HepG2 (cell line): ENCODE data around the gene DDRGK1. TPM values are rescaled to one million over a fixed set of nuclear protein-coding genes. Genes with fewer than 3 reads are reported as not detected.

Experiments used
- ASH2L ChIP-seq: fragments of 300-600, 200-600 bp; sonication (generic); IDR thresholded peaks from 2 replicates; pipeline ENCODE4 v1.7.0; 2017; ENCODE audit warnings: low read depth, mild to moderate bottlenecking, moderate library complexity, mixed read lengths, low read length; ENCODE audit not compliant: insufficient read length
- CCAR2 ChIP-seq: fragments of 200-400 bp; formaldehyde crosslinking; optimal IDR thresholded peaks from 2 replicates; pipeline ENCODE3; 2018; ENCODE audit warnings: low read depth, mild to moderate bottlenecking, low read length, moderate library complexity
- HINFP ChIP-seq: sonication (generic); formaldehyde crosslinking; IDR thresholded peaks from 2 replicates; pipeline ENCODE4 v1.4.0; 2020; ENCODE audit warnings: low read depth, mild to moderate bottlenecking, missing genetic modification reagents
- MBD4 ChIP-seq: IDR thresholded peaks from 2 replicates; pipeline ENCODE4 v1.6.1; 2012; ENCODE audit warnings: low read length, inconsistent platforms, borderline replicate concordance
- MYC ChIP-seq: sonication (generic); formaldehyde crosslinking; IDR thresholded peaks from 2 replicates; pipeline ENCODE4 v1.9.0; 2021; ENCODE audit warnings: missing genetic modification reagents, borderline replicate concordance
- PHF20 ChIP-seq: sonication (generic); formaldehyde crosslinking; IDR thresholded peaks from 2 replicates; pipeline ENCODE4 v1.5.0; 2020; ENCODE audit warnings: mild to moderate bottlenecking, missing genetic modification reagents
- PPARG ChIP-seq: conservative IDR thresholded peaks from 2 replicates; pipeline ENCODE4 v1.6.1; 2016; ENCODE audit warnings: missing biosample characterization, missing genetic modification reagents
- ZMYM4 ChIP-seq: sonication (generic); formaldehyde crosslinking; IDR thresholded peaks from 2 replicates; pipeline ENCODE4 v1.8.1; 2023; ENCODE audit warnings: mild to moderate bottlenecking, missing genetic modification reagents
- ZNF280B ChIP-seq: sonication (generic); formaldehyde crosslinking; IDR thresholded peaks from 2 replicates; pipeline ENCODE4 v1.5.0; 2020; ENCODE audit warnings: missing genetic modification reagents, mild to moderate bottlenecking, borderline replicate concordance
- ZZZ3 ChIP-seq: sonication (generic); formaldehyde crosslinking; IDR thresholded peaks from 2 replicates; pipeline ENCODE4 v1.4.0; 2020; ENCODE audit warnings: missing genetic modification reagents, mild to moderate bottlenecking, borderline replicate concordance
- polyA plus RNA-seq, 8 experiments: library from polyadenylated mRNA; depleted of rRNA in 3 of 8; stranded (reverse) in 7 of 8; unstranded in 1 of 8; fragments of >200 nt; fragmentation: Illumina TruSeq in 4 of 8; extraction: Trizol in 4 of 8; gene quantifications; 2 replicates each; pipeline versions ENCODE4 v1.2.1 to v1.2.3, GENCODE V29; 2011 to 2016; ENCODE audit warnings: low read depth in 4 of 8, missing spikeins in 1 of 8, mixed read lengths in 1 of 8; ENCODE audit not compliant: insufficient read depth in 1 of 8
- total RNA-seq, 5 experiments: library from RNA; depleted of rRNA; stranded (reverse); fragments of >200 nt; fragmentation: Illumina TruSeq; extraction: Trizol; gene quantifications; 2 replicates each; pipeline ENCODE4 v1.2.3, GENCODE V29; 2016; ENCODE audit warnings: low read depth in 1 of 5
- TF ChIP-seq, protein P1 (sequence below), 2 experiments: fragments of 450-650 bp in 1 of 2; sonication (generic) in 1 of 2; formaldehyde crosslinking in 1 of 2; IDR thresholded peaks; 2 replicates each; pipeline versions ENCODE4 v1.6.1 to v1.8.0; 2016 to 2022; ENCODE audit warnings: antibody characterized with exemption in 1 of 2, mild to moderate bottlenecking in 1 of 2, missing genetic modification reagents in 1 of 2

Gene DDRGK1
- total and polyA plus RNA-seq, 2 of the 13 experiments (the other 11 are each of a cell fraction or from before 2014, with no cell fraction given): 96.7 to 149 TPM

- TF ChIP-seq ZNF280B (CRISPR knock-in tag) (0 out of 2 replicates have a peak, but pooled peaks have one; percentile 8), MBD4 (no peak), ZMYM4 (CRISPR knock-in tag) (peak; percentile 35; the same call in 1 of the 2 replicates), MYC (CRISPR knock-in tag) (0 out of 2 replicates have a peak, but pooled peaks have one; percentile 39), CCAR2 (no peak), ASH2L (no peak), PHF20 (CRISPR knock-in tag) (no peak), PPARG (CRISPR knock-in tag) (no peak), ZZZ3 (CRISPR knock-in tag) (no peak), HINFP (CRISPR knock-in tag) (no peak)
- TF ChIP-seq, protein P1, sequence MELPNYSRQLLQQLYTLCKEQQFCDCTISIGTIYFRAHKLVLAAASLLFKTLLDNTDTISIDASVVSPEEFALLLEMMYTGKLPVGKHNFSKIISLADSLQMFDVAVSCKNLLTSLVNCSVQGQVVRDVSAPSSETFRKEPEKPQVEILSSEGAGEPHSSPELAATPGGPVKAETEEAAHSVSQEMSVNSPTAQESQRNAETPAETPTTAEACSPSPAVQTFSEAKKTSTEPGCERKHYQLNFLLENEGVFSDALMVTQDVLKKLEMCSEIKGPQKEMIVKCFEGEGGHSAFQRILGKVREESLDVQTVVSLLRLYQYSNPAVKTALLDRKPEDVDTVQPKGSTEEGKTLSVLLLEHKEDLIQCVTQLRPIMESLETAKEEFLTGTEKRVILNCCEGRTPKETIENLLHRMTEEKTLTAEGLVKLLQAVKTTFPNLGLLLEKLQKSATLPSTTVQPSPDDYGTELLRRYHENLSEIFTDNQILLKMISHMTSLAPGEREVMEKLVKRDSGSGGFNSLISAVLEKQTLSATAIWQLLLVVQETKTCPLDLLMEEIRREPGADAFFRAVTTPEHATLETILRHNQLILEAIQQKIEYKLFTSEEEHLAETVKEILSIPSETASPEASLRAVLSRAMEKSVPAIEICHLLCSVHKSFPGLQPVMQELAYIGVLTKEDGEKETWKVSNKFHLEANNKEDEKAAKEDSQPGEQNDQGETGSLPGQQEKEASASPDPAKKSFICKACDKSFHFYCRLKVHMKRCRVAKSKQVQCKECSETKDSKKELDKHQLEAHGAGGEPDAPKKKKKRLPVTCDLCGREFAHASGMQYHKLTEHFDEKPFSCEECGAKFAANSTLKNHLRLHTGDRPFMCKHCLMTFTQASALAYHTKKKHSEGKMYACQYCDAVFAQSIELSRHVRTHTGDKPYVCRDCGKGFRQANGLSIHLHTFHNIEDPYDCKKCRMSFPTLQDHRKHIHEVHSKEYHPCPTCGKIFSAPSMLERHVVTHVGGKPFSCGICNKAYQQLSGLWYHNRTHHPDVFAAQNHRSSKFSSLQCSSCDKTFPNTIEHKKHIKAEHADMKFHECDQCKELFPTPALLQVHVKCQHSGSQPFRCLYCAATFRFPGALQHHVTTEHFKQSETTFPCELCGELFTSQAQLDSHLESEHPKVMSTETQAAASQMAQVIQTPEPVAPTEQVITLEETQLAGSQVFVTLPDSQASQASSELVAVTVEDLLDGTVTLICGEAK (IDR thresholded peaks at IDR 0.05): no peak
- TF ChIP-seq, protein P1 (CRISPR knock-in tag; IDR thresholded peaks at IDR 0.05): 0 out of 2 replicates have a peak, but pooled peaks have one; percentile 20
These were observed 41.1 kb downstream of the DDRGK1 start (continued) for GRCh38 chr20:3163099-3164042.
